ENCODE measurements around the gene RYR2.

Gene RYR2

GRCh38 chr1:237878406-237878805 lies 836.4 kb downstream of the RYR2 start:
- no peak for TF ChIP-seq CTCF (IDR thresholded peaks at IDR 0.05; ENCODE audit: low read depth, low read length)
- no peak for DNase-seq (ENCODE audit: low read depth, low spot score)
- H3K4me3 ChIP-seq (ENCODE audit: low read depth, low read length), result no peak overlapping the region
- in situ Hi-C loops (cut with HindIII; ENCODE audit: low sequenced_read_pairs), result no loop called here

GRCh38 chr1:237879195-237879594 lies 837.2 kb downstream of the RYR2 start:
- in situ Hi-C loops (cut with HindIII; ENCODE audit: low sequenced_read_pairs), result no loop called here
- TF ChIP-seq CTCF (IDR thresholded peaks at IDR 0.05; ENCODE audit: low read depth, low read length), result no peak
- peak; percentile 71 for DNase-seq (ENCODE audit: low read depth, low spot score)
- H3K4me3 ChIP-seq (ENCODE audit: low read depth, low read length), result no peak overlapping the region

Data from astrocyte of the spinal cord (primary cell).